GM12864 (cell line): ENCODE data around the gene WWOX.

Experiments
- DNase-seq: peaks from one replicate; pipeline ENCODE4 v3.0.0-alpha.2; 2011; ENCODE audit warnings: low read depth
- H3K4me3 ChIP-seq: 2 replicates; pipeline ENCODE4 v1.5.1; 2011; ENCODE audit warnings: mild to moderate bottlenecking, low read depth, low read length, control low read depth
- CTCF ChIP-seq: IDR thresholded peaks from 2 replicates; pipeline ENCODE4 v1.5.1; 2011; ENCODE audit warnings: low read depth, mild to moderate bottlenecking, moderate library complexity, low read length, control low read depth, inconsistent platforms; ENCODE audit errors: missing control alignments

WWOX gene

GRCh38 chr16:78877114-78877655 is 777.7 kb downstream of the WWOX start:
- TF ChIP-seq CTCF, result no peak
- no peak overlapping the region for H3K4me3 ChIP-seq
- DNase-seq, result no peak

GRCh38 chr16:78878570-78878969 is 779.1 kb downstream of the WWOX start:
- H3K4me3 ChIP-seq, result no peak overlapping the region
- TF ChIP-seq CTCF, result no peak
- DNase-seq, result no peak

- no peak for DNase-seq
- no peak for TF ChIP-seq CTCF
- H3K4me3 ChIP-seq, result no peak overlapping the region
Measured at GRCh38 chr16:78879011-78879410, 779.6 kb downstream of the WWOX start.

GRCh38 chr16:78882150-78882549 is 782.7 kb downstream of the WWOX start:
- H3K4me3 ChIP-seq, result no peak overlapping the region
- DNase-seq, result no peak
- TF ChIP-seq CTCF, result no peak

- no peak overlapping the region for H3K4me3 ChIP-seq
- no peak for DNase-seq
- TF ChIP-seq CTCF, result no peak
Measured at GRCh38 chr16:78882751-78883150, 783.3 kb downstream of the WWOX start.

- DNase-seq, result no peak
- TF ChIP-seq CTCF, result no peak
- H3K4me3 ChIP-seq, result no peak overlapping the region
Measured at GRCh38 chr16:78884204-78884603, 784.8 kb downstream of the WWOX start.

- H3K4me3 ChIP-seq, result no peak overlapping the region
- no peak for TF ChIP-seq CTCF
- no peak for DNase-seq
Measured at GRCh38 chr16:78889346-78889745, 789.9 kb downstream of the WWOX start.
